IPS-11a (cell line): ENCODE data around the gene PPM1G.

Source experiments
- H3K4me3 ChIP-seq: one replicate; pipeline ENCODE4 v1.5.1; 2013; ENCODE audit warnings: low read depth, low read length, control low read depth

The PPM1G gene

GRCh38 chr2:27336173-27336572 lies 73.2 kb downstream of the PPM1G start:
- no peak overlapping the region for H3K4me3 ChIP-seq

GRCh38 chr2:27335311-27335710 lies 74.1 kb downstream of the PPM1G start:
- no peak overlapping the region for H3K4me3 ChIP-seq
